OCI-LY1 (cell line): ENCODE results near the gene NYAP1.
"Not testable (repeated sequence)": the region's sequence is repeated elsewhere in the genome, so short reads cannot be mapped to it uniquely, and the experiment has no call there.

ENCODE experiments used
- H2AFZ ChIP-seq: fragments of 200-600 bp; sonication (generic), shearing (Covaris generic); 2 replicates; pipeline ENCODE4 v1.6.0; 2014; ENCODE audit warnings: antibody characterized with exemption, mild to moderate bottlenecking, low read length
- H3F3A ChIP-seq: fragments of 200-600 bp; sonication (generic), shearing (Covaris generic); 2 replicates; pipeline ENCODE4 v1.6.0; 2014; ENCODE audit warnings: mild to moderate bottlenecking, antibody characterized with exemption, low read length, moderate library complexity; ENCODE audit not compliant: insufficient read depth
- H3K27ac ChIP-seq: fragments of 200-600 bp; sonication (generic); 2 replicates; pipeline ENCODE4 v1.5.1; 2014; ENCODE audit warnings: low read length, mixed run types, mild to moderate bottlenecking, low read depth; ENCODE audit not compliant: poor library complexity, severe bottlenecking
- H3K27me3 ChIP-seq: fragments of 200-600 bp; sonication (generic); 2 replicates; pipeline ENCODE4 v1.6.0; 2014; ENCODE audit warnings: antibody characterized with exemption, mild to moderate bottlenecking, low read length, moderate library complexity; ENCODE audit not compliant: insufficient read depth
- H3K36me3 ChIP-seq: fragments of 200-600 bp; sonication (generic); 2 replicates; pipeline ENCODE4 v1.6.1; 2014; ENCODE audit warnings: mild to moderate bottlenecking, antibody characterized with exemption, low read length, moderate library complexity, mixed read lengths; ENCODE audit not compliant: insufficient read depth
- H3K4me1 ChIP-seq: fragments of 200-600 bp; sonication (generic); 2 replicates; pipeline ENCODE4 v1.5.1; 2014; ENCODE audit warnings: mild to moderate bottlenecking, low read length, moderate library complexity; ENCODE audit not compliant: insufficient read depth, severe bottlenecking
- H3K4me2 ChIP-seq: fragments of 200-600 bp; sonication (generic), shearing (Covaris generic); 2 replicates; pipeline ENCODE4 v1.6.1; 2014; ENCODE audit warnings: low read length
- H3K4me3 ChIP-seq: fragments of 200-600 bp; sonication (generic); 2 replicates; pipeline ENCODE4 v1.5.1; 2014; ENCODE audit warnings: low read length, low read depth, mild to moderate bottlenecking, mixed read lengths; ENCODE audit not compliant: poor library complexity, severe bottlenecking
- H3K79me2 ChIP-seq: fragments of 200-600 bp; shearing (Covaris generic); 2 replicates; pipeline ENCODE4 v1.6.1; 2016; ENCODE audit warnings: mixed run types, low read length, mixed read lengths; ENCODE audit not compliant: insufficient read depth
- H3K9ac ChIP-seq: fragments of 200-600 bp; sonication (generic), shearing (Covaris generic); 2 replicates; pipeline ENCODE4 v1.6.1; 2014; ENCODE audit warnings: mild to moderate bottlenecking, low read length, mixed read lengths
- H3K9me2 ChIP-seq: fragments of 200-600 bp; sonication (generic), shearing (Covaris generic); 2 replicates; pipeline ENCODE4 v1.6.1; 2014; ENCODE audit warnings: low read depth, mild to moderate bottlenecking, low read length, mixed read lengths
- H3K9me3 ChIP-seq: fragments of 200-600 bp; shearing (Covaris generic); 2 replicates; pipeline ENCODE4 v1.6.1; 2014; ENCODE audit warnings: low read length, mixed read lengths
- H4K20me1 ChIP-seq: fragments of 200-600 bp; sonication (generic), shearing (Covaris generic); 2 replicates; pipeline ENCODE4 v1.6.0; 2016; ENCODE audit warnings: mild to moderate bottlenecking, low read length; ENCODE audit not compliant: insufficient read depth
- EZH2 ChIP-seq: fragments of 200-600 bp; sonication (generic), shearing (Covaris generic); IDR thresholded peaks from 2 replicates; pipeline ENCODE4 v1.8.0; 2017; ENCODE audit warnings: borderline replicate concordance, mixed run types, mild to moderate bottlenecking, antibody characterized with exemption, low read length, moderate library complexity, mixed read lengths
- TF ChIP-seq, protein P1 (sequence below): fragments of 200-600 bp; sonication (generic), shearing (Covaris generic); IDR thresholded peaks from 2 replicates; pipeline ENCODE4 v1.5.1; 2017; ENCODE audit warnings: mild to moderate bottlenecking, antibody characterized with exemption, low read length, moderate library complexity, mixed read lengths

Gene NYAP1

DNA sequence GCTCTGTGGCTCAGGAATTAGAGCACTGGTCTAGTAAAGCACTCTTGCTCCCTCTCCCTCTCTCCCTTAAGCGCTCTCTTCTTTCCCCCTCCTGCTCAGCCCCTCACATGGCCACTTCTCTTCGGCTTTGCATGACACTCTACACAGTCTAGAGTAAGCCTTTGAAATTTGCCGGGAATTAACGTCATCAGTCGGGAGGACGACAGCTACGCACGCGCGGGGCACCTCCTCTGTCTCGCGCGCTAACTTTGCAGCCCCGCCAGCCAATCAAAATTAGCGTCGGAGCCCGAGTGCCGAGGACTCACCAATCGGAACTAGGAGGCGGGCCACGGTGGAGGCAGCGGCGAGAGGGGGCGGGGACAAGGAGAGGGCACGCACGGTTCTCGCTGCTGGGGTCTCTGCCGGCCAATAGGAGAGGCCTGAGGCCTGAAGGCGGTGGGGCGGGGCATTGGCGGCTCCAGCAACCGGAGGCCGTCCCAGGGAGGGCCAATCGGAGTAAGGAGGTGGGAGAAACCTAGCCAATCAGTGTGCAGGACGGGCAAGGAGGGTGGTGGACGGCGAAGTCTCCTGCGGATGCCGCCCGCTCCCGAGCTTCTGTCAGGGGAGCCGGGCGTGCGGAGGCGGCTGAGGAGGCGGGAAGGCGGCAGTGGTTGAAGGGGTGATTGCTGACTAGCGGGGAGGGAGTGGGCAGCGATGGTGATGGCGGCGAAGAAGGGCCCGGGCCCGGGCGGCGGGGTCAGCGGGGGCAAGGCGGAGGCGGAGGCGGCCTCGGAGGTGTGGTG, 55.1 kb downstream of the NYAP1 start, which contains the start of gene AGFG2:
TSS of gene AGFG2 (plus strand) at position 550 of the 782 bp plus-strand sequence. CDS start at position 694, 144 bp downstream.
- Histone ChIP-seq H3K27me3 (peaks cover 5% of the 10 kb centered on the region; the same call in 1 of the 2 replicates), H3K9me3 (no peaks in the 10 kb centered on the region), H3K9ac (peak within 1 kb of the TSS; percentile 60), H3F3A (no peaks in the 10 kb centered on the region), H3K79me2 (no peaks in the 10 kb centered on the region), H4K20me1 (no peaks in the 10 kb centered on the region; the same call in 1 of the 2 replicates), H3K27ac (no peak within 1 kb of the TSS), H3K4me1 (peaks cover 15% of the 10 kb centered on the region), H3K9me2 (no peaks in the 10 kb centered on the region), H3K36me3 (no peaks in the 10 kb centered on the region), H3K4me2 (peak within 1 kb of the TSS; percentile 93), H3K4me3 (peak within 1 kb of the TSS; percentile 73), H2AFZ (peak within 1 kb of the TSS; percentile 98)
- TF ChIP-seq, protein P1, sequence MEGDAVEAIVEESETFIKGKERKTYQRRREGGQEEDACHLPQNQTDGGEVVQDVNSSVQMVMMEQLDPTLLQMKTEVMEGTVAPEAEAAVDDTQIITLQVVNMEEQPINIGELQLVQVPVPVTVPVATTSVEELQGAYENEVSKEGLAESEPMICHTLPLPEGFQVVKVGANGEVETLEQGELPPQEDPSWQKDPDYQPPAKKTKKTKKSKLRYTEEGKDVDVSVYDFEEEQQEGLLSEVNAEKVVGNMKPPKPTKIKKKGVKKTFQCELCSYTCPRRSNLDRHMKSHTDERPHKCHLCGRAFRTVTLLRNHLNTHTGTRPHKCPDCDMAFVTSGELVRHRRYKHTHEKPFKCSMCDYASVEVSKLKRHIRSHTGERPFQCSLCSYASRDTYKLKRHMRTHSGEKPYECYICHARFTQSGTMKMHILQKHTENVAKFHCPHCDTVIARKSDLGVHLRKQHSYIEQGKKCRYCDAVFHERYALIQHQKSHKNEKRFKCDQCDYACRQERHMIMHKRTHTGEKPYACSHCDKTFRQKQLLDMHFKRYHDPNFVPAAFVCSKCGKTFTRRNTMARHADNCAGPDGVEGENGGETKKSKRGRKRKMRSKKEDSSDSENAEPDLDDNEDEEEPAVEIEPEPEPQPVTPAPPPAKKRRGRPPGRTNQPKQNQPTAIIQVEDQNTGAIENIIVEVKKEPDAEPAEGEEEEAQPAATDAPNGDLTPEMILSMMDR = no peak
- no peak for TF ChIP-seq EZH2

DNA sequence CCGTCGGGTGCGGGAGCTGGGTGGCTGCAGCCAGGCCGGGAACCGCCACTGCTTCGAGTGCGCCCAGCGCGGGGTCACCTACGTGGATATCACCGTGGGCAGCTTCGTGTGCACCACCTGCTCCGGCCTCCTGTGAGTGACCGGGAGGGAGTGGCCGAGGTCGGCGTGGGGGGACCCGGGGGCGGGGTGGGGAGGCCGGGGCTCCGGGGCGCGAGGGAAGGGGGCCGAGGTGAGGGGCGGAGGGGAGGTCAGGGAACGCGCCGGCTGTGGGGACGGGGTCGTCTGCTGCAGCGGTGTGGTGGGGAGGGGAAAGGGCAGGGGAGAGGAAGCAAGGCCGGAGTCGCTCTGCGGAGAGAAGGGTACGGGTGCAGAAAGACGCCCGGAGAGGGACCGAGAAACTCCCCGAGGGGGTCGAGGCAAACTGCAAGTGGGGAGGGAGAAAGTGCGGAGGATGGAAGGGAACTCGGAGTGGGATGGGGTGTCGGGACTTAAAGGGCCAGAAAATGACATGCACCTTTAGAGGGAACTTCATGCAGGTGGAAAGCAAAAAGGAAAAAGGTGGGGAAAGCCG, 55.8 kb downstream of the NYAP1 start:
- H3K9ac ChIP-seq = peak overlapping the region; percentile 60

DNA sequence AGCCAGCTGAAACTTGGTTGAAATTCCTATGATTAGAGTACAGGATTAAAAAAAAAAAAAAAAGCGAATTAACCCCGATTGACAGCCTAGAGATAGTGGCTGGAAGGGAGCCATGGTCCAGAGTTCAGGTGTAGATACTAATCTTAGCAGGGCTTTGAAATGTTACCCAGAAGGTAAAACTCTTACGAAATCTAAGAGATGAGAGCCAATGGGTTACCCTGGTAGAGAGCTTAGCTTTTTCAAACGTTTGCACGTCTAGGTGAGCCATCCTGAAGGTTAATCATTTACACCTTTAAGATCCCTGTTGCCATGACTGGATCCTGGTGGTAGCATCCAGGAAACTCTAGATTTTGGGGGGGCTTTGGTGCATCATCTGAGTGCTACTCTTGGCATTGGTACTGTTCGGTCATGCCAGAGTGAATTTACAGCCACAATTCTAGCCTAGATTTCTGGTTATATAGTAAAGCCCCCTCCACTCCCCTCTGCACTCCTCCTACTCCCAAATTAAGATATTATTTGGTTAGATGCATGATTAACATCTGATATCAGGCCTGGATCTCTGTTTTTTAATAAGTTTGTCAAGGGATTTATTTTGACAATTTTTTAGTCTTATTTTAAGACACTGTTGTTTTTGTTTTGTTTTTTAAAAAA, 56.5 kb downstream of the NYAP1 start:
- no peak overlapping the region for H3K27ac ChIP-seq
- no peaks in the 10 kb centered on the region; the same call in 1 of the 2 replicates for H4K20me1 ChIP-seq
- peak overlapping the region; percentile 77 for H3K4me2 ChIP-seq
- H3K4me3 ChIP-seq = peak overlapping the region; percentile 73
- peaks cover 5% of the 10 kb centered on the region; the same call in 1 of the 2 replicates for H3K27me3 ChIP-seq
- H3K9me2 ChIP-seq = no peaks in the 10 kb centered on the region
- TF ChIP-seq, protein P1 = no peak
- no peak for TF ChIP-seq EZH2
- H3K4me1 ChIP-seq = peaks cover 15% of the 10 kb centered on the region
- no peaks in the 10 kb centered on the region for H3K36me3 ChIP-seq
- no peaks in the 10 kb centered on the region for H3K9me3 ChIP-seq
- H3F3A ChIP-seq = no peaks in the 10 kb centered on the region
- H3K9ac ChIP-seq = peak overlapping the region; percentile 60
- H2AFZ ChIP-seq = no peak overlapping the region
- no peaks in the 10 kb centered on the region for H3K79me2 ChIP-seq

More for the DNA sequence above, 55.8 kb downstream of the NYAP1 start:
- Histone ChIP-seq H3F3A (no peaks in the 10 kb centered on the region), H3K79me2 (no peaks in the 10 kb centered on the region), H3K27ac (no peak overlapping the region), H3K4me1 (peaks cover 15% of the 10 kb centered on the region), H2AFZ (no peak overlapping the region), H3K9me3 (no peaks in the 10 kb centered on the region), H3K27me3 (peaks cover 5% of the 10 kb centered on the region; the same call in 1 of the 2 replicates), H3K36me3 (no peaks in the 10 kb centered on the region), H3K4me3 (peak overlapping the region; percentile 73), H4K20me1 (no peaks in the 10 kb centered on the region; the same call in 1 of the 2 replicates), H3K4me2 (peak overlapping the region; percentile 77), H3K9me2 (no peaks in the 10 kb centered on the region)
- TF ChIP-seq, protein P1 = no peak
- no peak for TF ChIP-seq EZH2

DNA sequence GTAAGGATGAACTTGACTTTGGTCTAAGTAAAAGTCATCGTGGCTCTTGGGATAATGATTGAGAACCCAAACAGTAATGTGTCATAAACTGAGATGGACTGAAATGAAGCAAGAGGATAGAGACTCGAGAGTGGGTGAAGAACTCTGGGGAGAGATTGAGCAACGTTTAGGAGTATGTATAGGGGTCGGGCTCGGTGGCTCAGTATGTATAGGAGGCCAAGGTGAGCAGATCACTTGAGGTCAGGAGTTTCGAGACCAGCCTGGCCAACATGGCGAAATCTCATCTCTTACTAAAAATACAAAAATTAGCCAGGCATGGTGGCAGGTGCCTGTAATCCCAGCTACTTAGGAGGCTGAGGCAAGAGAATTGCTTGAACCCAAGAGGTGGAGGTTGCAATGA, 57.6 kb downstream of the NYAP1 start:
- not testable (repeated sequence) for H4K20me1 ChIP-seq, H3K9ac ChIP-seq, H3K9me3 ChIP-seq, H3K27ac ChIP-seq, H3K9me2 ChIP-seq, H3K36me3 ChIP-seq, H3K27me3 ChIP-seq, H3K4me2 ChIP-seq, H3K4me3 ChIP-seq, H2AFZ ChIP-seq, H3K79me2 ChIP-seq, H3F3A ChIP-seq
- peaks cover 15% of the 10 kb centered on the region for H3K4me1 ChIP-seq
